Measurements from ENCODE around the gene IFNA8.

IFNA8 gene

GRCh38 chr9:21395778-21396717, 12.9 kb upstream of the IFNA8 start (continued):
- no peak for TF ChIP-seq ZSCAN5A (tag by site-specific recombination; IDR thresholded peaks at IDR 0.05)
- TF ChIP-seq ZNF280C (tag by site-specific recombination; IDR thresholded peaks at IDR 0.05), result no peak
- TF ChIP-seq OVOL3 (tag by site-specific recombination; IDR thresholded peaks at IDR 0.05), result no peak
- TF ChIP-seq ZNF184 (tag by site-specific recombination; IDR thresholded peaks at IDR 0.05), result no peak
- no peak for TF ChIP-seq GLI2 (tag by site-specific recombination; IDR thresholded peaks at IDR 0.05; ENCODE audit: borderline replicate concordance, low read depth)
- no peak for TF ChIP-seq ZNF530 (tag by site-specific recombination; IDR thresholded peaks at IDR 0.05; ENCODE audit: low read depth)
- TF ChIP-seq SP2 (tag by site-specific recombination; IDR thresholded peaks at IDR 0.05), result no peak
- TF ChIP-seq ZNF660 (tag by site-specific recombination; IDR thresholded peaks at IDR 0.05), result 0 out of 2 replicates have a peak, but pooled peaks have one; percentile 61
- no peak for TF ChIP-seq ZNF211 (tag by site-specific recombination; IDR thresholded peaks at IDR 0.05; ENCODE audit: low read depth)
- TF ChIP-seq ZBTB44 (tag by site-specific recombination; IDR thresholded peaks at IDR 0.05), result no peak
- TF ChIP-seq MEIS1 (CRISPR knock-in tag; IDR thresholded peaks at IDR 0.05; ENCODE audit: borderline replicate concordance), result no peak
- no peak for TF ChIP-seq ZNF37A (tag by site-specific recombination; IDR thresholded peaks at IDR 0.05)
- no peak for TF ChIP-seq ZNF24 (tag by site-specific recombination; IDR thresholded peaks at IDR 0.05)
- no peak for TF ChIP-seq ZNF404 (tag by site-specific recombination; IDR thresholded peaks at IDR 0.05)
- peak; percentile 18; the same call in 1 of the 2 replicates for TF ChIP-seq ZSCAN4 (tag by site-specific recombination; IDR thresholded peaks at IDR 0.05)
- TF ChIP-seq ZNF266 (tag by site-specific recombination; IDR thresholded peaks at IDR 0.05; ENCODE audit: low read depth), result no peak
- TF ChIP-seq PRDM6 (tag by site-specific recombination; IDR thresholded peaks at IDR 0.05), result no peak
- no peak for TF ChIP-seq ZIC2 (tag by site-specific recombination; IDR thresholded peaks at IDR 0.05)
- no peak for TF ChIP-seq ZNF677 (tag by site-specific recombination; IDR thresholded peaks at IDR 0.05)
- no peak for TF ChIP-seq FEZF1 (tag by site-specific recombination; IDR thresholded peaks at IDR 0.05)
- no peak for TF ChIP-seq ZNF202 (tag by site-specific recombination; IDR thresholded peaks at IDR 0.05; ENCODE audit: borderline replicate concordance)
- no peak for TF ChIP-seq YY1 (tag by site-specific recombination; IDR thresholded peaks at IDR 0.05)
- TF ChIP-seq ZNF521 (tag by site-specific recombination; IDR thresholded peaks at IDR 0.05), result no peak
- TF ChIP-seq ZBTB11 (tag by site-specific recombination; conservative IDR thresholded peaks at IDR 0.05; ENCODE audit: low read depth), result no peak
- TF ChIP-seq ZBTB21 (tag by site-specific recombination; IDR thresholded peaks at IDR 0.05), result no peak
- TF ChIP-seq ZNF292 (tag by site-specific recombination; IDR thresholded peaks at IDR 0.05; ENCODE audit: borderline replicate concordance, low read depth), result no peak

All from HEK293 (cell line).